ENCODE measurements around the gene PDE2A.

DNA sequence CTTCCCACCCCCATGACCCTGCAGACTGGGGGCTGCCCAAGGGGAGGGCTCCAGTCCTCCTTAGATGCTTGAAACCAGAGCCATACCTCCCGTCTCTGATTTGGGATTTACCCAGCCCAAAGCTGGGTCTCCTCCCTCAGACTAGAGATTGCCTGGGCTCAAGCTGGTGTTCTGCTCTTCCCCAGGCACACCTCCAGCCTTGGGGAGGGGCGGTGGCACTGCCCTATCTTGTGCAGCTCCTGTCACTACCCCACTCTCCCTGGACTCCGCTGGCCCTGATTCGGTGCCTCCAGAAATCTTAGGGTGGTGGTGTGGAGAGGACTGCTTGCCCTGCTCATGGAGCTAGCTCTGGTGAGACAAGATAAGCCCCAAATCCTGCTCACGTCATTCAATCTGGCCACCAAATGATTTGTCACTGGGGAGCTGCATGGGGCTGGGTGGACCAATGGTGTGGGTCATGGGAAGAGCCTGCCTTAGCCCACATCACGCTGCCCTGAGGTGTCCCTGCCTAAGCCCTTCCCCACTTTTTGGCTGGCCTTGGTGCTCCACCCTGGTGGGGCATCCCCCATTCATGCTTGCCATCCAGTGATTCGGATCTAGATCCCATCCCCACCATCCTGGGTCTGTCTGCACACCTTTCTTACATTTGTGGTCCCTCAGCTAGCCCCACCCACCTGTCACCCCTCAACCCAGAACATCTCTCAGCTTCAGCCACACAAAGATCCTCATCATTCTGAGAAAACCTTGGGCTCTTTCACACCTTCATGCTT is 87.7 kb downstream of the PDE2A start:
- TF ChIP-seq, protein P1, sequence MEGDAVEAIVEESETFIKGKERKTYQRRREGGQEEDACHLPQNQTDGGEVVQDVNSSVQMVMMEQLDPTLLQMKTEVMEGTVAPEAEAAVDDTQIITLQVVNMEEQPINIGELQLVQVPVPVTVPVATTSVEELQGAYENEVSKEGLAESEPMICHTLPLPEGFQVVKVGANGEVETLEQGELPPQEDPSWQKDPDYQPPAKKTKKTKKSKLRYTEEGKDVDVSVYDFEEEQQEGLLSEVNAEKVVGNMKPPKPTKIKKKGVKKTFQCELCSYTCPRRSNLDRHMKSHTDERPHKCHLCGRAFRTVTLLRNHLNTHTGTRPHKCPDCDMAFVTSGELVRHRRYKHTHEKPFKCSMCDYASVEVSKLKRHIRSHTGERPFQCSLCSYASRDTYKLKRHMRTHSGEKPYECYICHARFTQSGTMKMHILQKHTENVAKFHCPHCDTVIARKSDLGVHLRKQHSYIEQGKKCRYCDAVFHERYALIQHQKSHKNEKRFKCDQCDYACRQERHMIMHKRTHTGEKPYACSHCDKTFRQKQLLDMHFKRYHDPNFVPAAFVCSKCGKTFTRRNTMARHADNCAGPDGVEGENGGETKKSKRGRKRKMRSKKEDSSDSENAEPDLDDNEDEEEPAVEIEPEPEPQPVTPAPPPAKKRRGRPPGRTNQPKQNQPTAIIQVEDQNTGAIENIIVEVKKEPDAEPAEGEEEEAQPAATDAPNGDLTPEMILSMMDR (IDR thresholded peaks at IDR 0.05): no peak
- no peak for TF ChIP-seq EZH2 (IDR thresholded peaks at IDR 0.05)

Measured in neural progenitor cell (in vitro differentiated cells).